Natural killer cell (primary cell): ENCODE results near the gene HCRTR2. TPM values are rescaled to one million over a fixed set of nuclear protein-coding genes. Genes with fewer than 3 reads are reported as not detected.

Experiments used
- ATAC-seq, 3 donors: fragments of 150-1000 bp in 2 of 3; fragments of 200-7000 bp in 1 of 3; cut with Tn5 transposase; 1 replicate in 1 of 3; 2 replicates in 2 of 3; pipeline ENCODE4 v1.10.0; 2021; ENCODE audit warnings: mild to moderate bottlenecking in 2 of 3, moderate library complexity in 2 of 3
- DNase-seq, 2 donors: peaks; one replicate each; pipeline versions ENCODE4 v3.0.0 to v3.0.0-alpha.2; 2013 to 2021; ENCODE audit warnings: mixed read lengths in 1 of 2
- H3K27ac ChIP-seq: one replicate; pipeline ENCODE4 v1.5.1; 2013; ENCODE audit warnings: mild to moderate bottlenecking, low read length
- H3K27me3 ChIP-seq: one replicate; pipeline ENCODE4 v1.6.1; 2013; ENCODE audit warnings: low read length; ENCODE audit not compliant: control insufficient read depth, insufficient read depth
- H3K36me3 ChIP-seq: one replicate; pipeline ENCODE4 v1.6.1; 2013; ENCODE audit warnings: low read length; ENCODE audit not compliant: control insufficient read depth, insufficient read depth
- H3K4me1 ChIP-seq: one replicate; pipeline ENCODE4 v1.6.1; 2013; ENCODE audit warnings: low read length; ENCODE audit not compliant: control insufficient read depth, insufficient read depth
- H3K4me3 ChIP-seq: one replicate; pipeline ENCODE4 v1.5.1; 2013; ENCODE audit warnings: low read length
- H3K9me3 ChIP-seq: one replicate; pipeline ENCODE4 v1.6.1; 2013; ENCODE audit warnings: low read length; ENCODE audit not compliant: control insufficient read depth, insufficient read depth
- H3K27ac Mint-ChIP-seq, 2 donors: one replicate each; pipeline ENCODE4 v1.8.0; 2022; ENCODE audit warnings: mild to moderate bottlenecking in 2 of 2, mixed read lengths in 2 of 2, moderate library complexity in 1 of 2
- H3K27me3 Mint-ChIP-seq, 2 donors: one replicate each; pipeline ENCODE4 v1.8.0; 2022; ENCODE audit warnings: low read depth in 2 of 2, mixed read lengths in 2 of 2
- H3K36me3 Mint-ChIP-seq: one replicate; pipeline ENCODE4 v1.8.0; 2022; ENCODE audit warnings: mixed read lengths
- H3K4me1 Mint-ChIP-seq, 2 donors: one replicate each; pipeline ENCODE4 v1.8.0; 2022; ENCODE audit warnings: mixed read lengths in 2 of 2
- H3K4me3 Mint-ChIP-seq: one replicate; pipeline ENCODE4 v1.8.0; 2022; ENCODE audit warnings: mild to moderate bottlenecking, moderate library complexity, mixed read lengths
- H3K9me3 Mint-ChIP-seq, 2 donors: one replicate each; pipeline ENCODE4 v1.8.0; 2022; ENCODE audit warnings: mixed read lengths in 2 of 2
- WGBS: methylation state at CpG from one replicate; pipeline ENCODE4 v1.1.7; 2013; ENCODE audit warnings: missing lambda C conversion rate; ENCODE audit not compliant: insufficient coverage; 5-methylcytosine and 5-hydroxymethylcytosine counted together
- intact Hi-C: fragments of 100-400 bp; cut with micrococcal nuclease; formaldehyde crosslinking; loops from one replicate; pipeline ENCODE4 v1.14.2; 2022
- total RNA-seq, 4 donors: library from RNA; stranded (reverse); fragments of 120-200 nt in 1 of 4; gene quantifications; one replicate each; pipeline versions ENCODE4 v1.2.3 to v1.2.4, GENCODE V29; 2013 to 2022
- TF ChIP-seq, protein P1 (sequence below): fragments of 200-600 bp; IDR thresholded peaks from one replicate; pipeline ENCODE4 v1.8.0; 2022; ENCODE audit warnings: antibody characterized with exemption

Gene HCRTR2
- total RNA-seq, 3 donors from 2014 or later (not counting 1 experiment from before 2014, with no cell fraction given), result not detected

DNA sequence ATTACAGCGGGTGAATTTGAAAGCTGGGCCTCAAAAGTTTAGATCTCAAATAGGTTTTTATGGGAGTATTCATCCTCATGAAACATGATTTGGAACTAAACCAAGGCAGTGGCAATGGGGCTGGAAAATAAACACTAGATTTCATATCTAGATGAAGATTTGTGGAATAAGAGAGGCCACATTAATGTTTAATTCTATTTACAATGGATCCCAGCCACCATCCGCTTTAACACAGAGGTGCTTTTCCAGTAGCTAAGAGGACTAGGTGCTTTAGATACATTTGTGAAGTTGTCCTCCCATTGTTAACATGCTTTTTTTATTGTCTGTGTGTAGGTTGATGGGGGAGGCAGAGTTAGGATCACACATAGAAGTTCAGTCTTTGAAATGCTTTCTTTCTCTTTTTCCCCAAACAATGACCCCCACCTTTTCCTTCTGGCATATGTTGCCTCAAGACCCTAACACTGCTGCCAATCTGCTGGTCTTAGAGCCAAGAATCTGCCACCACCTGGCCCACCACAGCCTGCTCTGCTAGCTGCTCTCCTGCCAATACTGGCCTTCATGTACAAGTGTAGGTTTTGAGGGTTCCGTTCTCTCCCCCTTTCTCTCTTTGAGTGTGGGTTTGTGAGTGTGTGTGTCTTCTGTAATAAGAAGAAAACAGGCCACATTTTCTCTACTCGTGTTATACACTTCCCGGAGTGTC lies 125.1 kb downstream of the HCRTR2 start:
- H3K27ac Mint-ChIP-seq, result no peak overlapping the region
- intact Hi-C loops, result no loop called here
- no peak for DNase-seq
- H3K9me3 ChIP-seq, result no peaks in the 10 kb centered on the region
- WGBS, result 94% methylated on average over 5 of the region's 5 CpGs
- no peaks in the 10 kb centered on the region for H3K4me1 ChIP-seq
- H3K4me3 ChIP-seq, result no peak overlapping the region
- H3K36me3 ChIP-seq, result no peaks in the 10 kb centered on the region
- peaks cover 3 to 9% of the 10 kb centered on the region in 2 donors for H3K9me3 Mint-ChIP-seq
- no peak for ATAC-seq
- H3K27ac ChIP-seq, result no peak overlapping the region
- no peaks in the 10 kb centered on the region for H3K4me1 Mint-ChIP-seq
- no peaks in the 10 kb centered on the region for H3K27me3 Mint-ChIP-seq
- H3K4me3 Mint-ChIP-seq, result no peak overlapping the region
- no peaks in the 10 kb centered on the region for H3K27me3 ChIP-seq
- TF ChIP-seq, protein P1, sequence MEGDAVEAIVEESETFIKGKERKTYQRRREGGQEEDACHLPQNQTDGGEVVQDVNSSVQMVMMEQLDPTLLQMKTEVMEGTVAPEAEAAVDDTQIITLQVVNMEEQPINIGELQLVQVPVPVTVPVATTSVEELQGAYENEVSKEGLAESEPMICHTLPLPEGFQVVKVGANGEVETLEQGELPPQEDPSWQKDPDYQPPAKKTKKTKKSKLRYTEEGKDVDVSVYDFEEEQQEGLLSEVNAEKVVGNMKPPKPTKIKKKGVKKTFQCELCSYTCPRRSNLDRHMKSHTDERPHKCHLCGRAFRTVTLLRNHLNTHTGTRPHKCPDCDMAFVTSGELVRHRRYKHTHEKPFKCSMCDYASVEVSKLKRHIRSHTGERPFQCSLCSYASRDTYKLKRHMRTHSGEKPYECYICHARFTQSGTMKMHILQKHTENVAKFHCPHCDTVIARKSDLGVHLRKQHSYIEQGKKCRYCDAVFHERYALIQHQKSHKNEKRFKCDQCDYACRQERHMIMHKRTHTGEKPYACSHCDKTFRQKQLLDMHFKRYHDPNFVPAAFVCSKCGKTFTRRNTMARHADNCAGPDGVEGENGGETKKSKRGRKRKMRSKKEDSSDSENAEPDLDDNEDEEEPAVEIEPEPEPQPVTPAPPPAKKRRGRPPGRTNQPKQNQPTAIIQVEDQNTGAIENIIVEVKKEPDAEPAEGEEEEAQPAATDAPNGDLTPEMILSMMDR, result no peak
- no peaks in the 10 kb centered on the region for H3K36me3 Mint-ChIP-seq

DNA sequence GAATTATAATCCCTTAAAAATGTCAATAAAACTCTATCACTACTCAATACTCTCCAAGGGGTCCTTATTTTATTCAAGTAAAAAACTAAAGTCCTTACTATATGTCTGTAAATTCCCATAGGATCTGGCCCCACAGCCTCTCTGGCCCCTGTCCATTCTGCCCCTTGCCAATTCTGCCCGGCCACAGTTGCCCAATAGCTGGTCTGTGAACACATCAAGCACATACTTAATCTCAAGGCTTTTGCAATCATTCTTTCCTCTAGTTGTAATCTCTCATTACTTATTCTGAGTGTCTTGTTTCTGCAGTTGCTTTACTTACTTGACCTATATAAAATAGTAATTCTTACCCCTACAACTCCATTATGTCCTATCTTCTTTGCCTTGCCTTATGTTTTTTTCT lies 130.4 kb downstream of the HCRTR2 start:
- no peaks in the 10 kb centered on the region for H3K27me3 Mint-ChIP-seq
- TF ChIP-seq, protein P1, result no peak
- H3K9me3 Mint-ChIP-seq, result peaks cover 8 to 9% of the 10 kb centered on the region in 2 donors
- DNase-seq, result no peak
- H3K4me1 Mint-ChIP-seq, result no peaks in the 10 kb centered on the region
- H3K4me3 ChIP-seq, result no peak overlapping the region
- no peaks in the 10 kb centered on the region for H3K36me3 ChIP-seq
- no peaks in the 10 kb centered on the region for H3K9me3 ChIP-seq
- no peak overlapping the region for H3K27ac ChIP-seq
- WGBS, result 72% methylated on average over 1 of the region's 1 CpG
- intact Hi-C loops, result no loop called here
- H3K27me3 ChIP-seq, result no peaks in the 10 kb centered on the region
- H3K36me3 Mint-ChIP-seq, result no peaks in the 10 kb centered on the region
- no peak overlapping the region for H3K27ac Mint-ChIP-seq
- H3K4me3 Mint-ChIP-seq, result no peak overlapping the region
- no peaks in the 10 kb centered on the region for H3K4me1 ChIP-seq
- no peak for ATAC-seq

DNA sequence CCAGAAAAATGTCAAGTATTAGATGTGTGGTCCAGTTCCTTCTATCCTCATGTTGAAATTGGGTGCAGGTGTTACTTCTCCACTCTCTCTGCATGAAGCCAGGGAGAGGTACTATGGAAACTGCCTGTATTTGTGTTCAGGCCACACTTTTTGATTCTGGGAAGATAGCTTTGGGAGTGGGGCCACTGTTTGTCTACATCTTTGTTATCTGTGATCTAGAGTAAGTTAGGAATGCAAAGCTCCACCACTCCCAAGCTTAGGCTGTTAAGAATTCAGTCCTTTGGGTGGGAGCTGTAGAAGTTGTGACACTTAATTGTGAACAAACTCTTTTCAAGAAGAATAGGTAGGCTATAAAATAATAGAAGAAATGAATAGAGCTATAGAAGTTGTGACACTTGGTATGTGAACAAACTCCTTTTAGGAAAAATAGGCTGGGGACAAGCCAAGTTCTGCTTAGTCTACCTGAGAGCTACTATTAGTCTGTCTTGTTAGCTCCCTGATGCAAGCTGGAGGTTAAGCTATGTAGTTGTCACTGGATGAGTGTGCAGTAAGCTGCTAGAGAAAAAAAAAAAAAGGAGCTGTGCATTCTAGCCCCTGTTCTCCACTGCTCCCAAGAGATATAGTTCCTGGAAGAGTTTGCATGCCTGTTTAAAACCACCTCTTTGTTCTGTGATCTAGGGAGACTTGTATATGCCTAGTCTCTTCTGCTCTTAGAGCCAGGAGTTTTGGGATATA lies 145.8 kb downstream of the HCRTR2 start:
- H3K4me1 ChIP-seq, result no peaks in the 10 kb centered on the region
- Mint-ChIP-seq H3K36me3 (no peaks in the 10 kb centered on the region), H3K27ac (no peak overlapping the region), H3K4me3 (no peak overlapping the region), H3K9me3 (peaks cover 11 to 25% of the 10 kb centered on the region in 2 donors), H3K4me1 (no peaks in the 10 kb centered on the region), H3K27me3 (no peaks in the 10 kb centered on the region)
- no peaks in the 10 kb centered on the region for H3K27me3 ChIP-seq
- no peak overlapping the region for H3K4me3 ChIP-seq
- no peaks in the 10 kb centered on the region for H3K36me3 ChIP-seq
- no peak for ATAC-seq
- intact Hi-C loops, result no loop called here
- DNase-seq, result no peak
- H3K9me3 ChIP-seq, result no peaks in the 10 kb centered on the region
- TF ChIP-seq, protein P1, result no peak
- H3K27ac ChIP-seq, result no peak overlapping the region
